ENCODE data around the gene FRG2. TPM values are rescaled to one million over a fixed set of nuclear protein-coding genes. Genes with fewer than 3 reads are reported as not detected.
"Not testable (repeated sequence)": the region's sequence is repeated elsewhere in the genome, so short reads cannot be mapped to it uniquely, and the experiment has no call there.

Gene FRG2
- total RNA-seq, 1 donor from 2014 or later = not detected

DNA sequence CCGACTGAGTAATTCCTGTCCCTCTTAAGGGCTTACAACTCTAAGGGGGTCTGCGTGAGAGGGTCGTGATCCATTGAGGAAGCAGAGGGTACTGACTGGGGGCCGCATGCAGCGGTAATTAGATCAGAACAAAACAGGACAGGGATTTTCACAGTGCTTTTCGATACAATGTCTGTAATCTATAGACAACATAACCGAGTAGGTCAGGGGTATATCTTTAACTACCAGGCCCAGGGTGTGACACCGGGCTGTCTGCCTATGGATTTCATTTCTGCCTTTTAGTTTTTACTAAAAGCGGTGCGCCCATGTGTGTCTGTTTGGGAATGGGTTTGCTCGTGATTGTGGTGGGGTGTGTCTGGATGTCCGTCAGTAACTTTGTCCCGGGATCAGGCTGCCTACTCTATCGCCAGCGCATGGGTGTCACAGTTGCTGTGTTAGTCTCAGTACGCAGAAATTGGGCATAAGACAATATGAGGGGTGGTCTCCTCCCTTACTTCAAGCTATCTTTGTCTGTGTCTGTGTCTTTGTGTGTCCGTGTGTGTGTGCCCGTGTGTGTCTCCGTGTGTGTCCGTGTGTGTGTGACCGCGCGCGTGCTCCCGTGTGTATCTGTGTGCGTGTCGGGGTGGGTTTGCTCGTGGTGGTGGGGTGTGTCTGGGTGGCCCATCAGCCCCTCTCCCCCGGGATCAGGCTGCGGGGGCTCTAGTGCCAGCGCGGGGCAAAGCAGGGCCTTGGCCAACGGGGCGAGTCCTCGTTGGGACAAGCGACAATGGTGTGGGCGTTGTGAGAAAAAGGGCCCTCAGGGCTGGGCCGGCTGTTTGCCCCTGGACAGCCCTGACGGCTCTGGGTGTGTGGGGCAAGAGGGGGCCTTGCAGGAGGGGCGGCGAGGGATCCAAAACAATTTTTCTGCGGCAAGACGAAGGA lies 10.4 kb downstream of the FRG2 start:
- ATAC-seq (no peak), DNase-seq (ENCODE audit: low spot score) (no peak)

DNA sequence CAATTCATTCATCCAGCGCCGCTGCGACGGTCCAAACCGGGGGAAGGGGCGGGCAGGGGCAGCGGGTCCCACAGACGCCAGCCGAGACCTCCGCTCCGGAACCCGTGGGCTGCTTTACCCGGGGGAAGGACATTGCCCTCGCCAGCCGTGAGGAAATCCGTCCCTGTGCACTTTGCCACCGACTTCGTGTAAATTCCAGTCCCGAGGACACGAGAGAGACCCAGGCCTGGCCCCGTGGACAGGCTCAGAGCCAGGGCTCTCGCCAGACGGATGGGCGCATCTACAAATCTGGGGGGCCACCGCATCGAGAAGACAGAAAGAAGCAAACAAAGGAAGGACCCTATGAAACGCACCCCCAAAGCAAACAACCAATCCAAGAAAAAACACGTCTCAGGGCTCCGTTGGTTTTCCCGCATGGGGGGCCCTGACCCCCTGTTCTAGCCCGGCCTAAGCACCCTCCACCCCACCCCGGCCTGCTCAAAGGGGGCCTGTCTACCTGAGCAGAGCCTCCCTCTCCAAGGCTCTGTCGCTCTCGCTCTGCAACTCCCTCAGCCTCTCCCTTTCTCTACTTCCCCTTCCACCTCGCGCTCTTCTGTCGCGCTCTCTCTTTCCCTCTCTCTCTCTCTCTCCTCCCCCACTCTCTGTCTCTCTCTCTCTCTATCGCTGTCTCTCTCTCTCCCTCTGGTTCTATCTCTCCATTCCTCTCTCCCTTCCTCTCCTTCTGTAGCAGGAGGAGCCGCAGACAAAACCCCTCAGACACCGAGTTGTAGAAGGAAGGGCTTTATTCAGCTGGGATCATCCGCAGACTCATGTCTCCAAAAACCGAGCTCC lies 11.3 kb downstream of the FRG2 start:
- ATAC-seq (no peak), DNase-seq (ENCODE audit: low spot score) (no peak)

DNA sequence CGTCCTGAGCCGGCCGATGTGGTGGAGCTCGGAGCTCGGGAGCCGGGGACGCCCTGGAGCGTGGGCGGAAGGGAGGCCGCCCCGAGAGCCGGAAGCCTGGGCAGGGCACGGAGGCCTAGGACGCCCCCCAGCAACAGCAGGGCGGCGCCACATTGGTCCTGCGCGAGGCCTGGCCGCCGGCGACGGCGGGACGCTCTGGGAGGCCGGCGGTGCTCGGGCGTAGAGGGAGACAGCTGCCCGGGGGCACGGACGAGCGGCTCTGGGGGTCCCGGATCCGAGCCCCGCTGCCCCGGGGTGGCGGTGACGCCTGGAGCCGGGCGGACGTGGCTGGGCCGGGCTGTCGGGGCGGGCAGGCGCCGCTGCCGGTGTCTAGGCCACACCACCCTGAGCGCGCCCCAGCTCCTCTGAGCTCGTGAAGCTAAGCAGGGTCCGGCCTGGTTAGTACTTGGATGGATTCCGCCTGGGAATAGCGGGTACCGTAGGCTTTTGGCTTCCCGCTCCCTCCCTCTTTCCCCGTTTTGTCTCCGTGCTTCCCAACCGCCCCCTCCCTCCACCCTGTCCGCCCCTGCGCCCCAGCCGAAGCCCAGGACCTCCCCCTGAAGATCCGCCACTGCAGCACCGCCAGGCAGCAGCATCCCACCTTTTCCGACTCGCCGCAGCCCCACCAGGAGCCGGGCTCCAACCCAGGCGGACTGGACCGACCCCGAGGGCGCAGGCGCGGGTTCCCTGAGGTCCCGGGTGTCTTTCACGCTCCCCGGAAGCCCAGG lies 12.1 kb downstream of the FRG2 start:
- no peak for ATAC-seq
- DNase-seq (ENCODE audit: low spot score) = no peak

DNA sequence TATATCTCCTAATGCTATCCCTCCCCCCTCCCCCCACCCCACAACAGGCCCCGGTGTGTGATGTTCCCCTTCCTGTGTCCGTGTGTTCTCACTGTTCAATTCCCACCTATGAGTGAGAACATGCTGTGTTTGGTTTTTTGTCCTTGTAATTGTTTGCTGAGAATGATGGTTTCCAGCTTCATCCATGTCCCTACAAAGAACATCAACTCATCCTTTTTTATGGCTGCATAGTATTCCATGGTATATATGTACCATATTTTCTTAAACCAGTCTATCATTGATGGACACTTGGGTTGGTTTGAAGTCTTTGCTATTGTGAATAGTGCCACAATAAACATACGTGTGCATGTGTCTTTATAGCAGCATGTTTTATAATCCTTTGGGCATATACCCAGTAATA lies 37.1 kb downstream of the FRG2 start:
- not testable (repeated sequence) for ATAC-seq; DNase-seq (ENCODE audit: low spot score)

DNA sequence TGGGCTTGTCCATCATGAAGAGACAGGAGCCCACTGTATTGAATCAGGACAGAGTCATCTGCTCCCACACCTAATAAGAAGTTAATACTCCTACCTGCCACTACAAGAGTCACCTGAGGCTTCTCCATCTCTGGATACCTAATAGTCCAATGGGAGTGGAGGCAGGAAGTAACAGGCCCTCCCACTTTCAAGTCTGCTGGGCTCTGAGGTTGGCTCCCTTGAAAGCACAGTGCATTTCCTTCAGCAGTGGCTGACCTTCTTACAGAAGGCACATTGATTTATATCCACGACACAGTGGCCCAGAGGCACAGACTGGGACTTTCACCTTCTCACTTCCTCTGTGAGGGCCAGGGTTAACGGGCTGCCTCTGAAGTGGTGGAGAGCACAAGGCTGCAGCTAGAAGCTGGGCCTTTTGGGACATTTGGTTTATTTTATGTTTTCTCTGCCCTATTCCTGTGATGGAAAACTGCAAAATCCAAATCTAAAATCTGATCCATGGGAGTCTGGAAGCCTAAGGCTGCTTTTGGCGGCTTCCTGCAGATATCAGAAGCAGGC lies 38.1 kb downstream of the FRG2 start:
- DNase-seq (ENCODE audit: low spot score) (no peak), ATAC-seq (no peak)

DNA sequence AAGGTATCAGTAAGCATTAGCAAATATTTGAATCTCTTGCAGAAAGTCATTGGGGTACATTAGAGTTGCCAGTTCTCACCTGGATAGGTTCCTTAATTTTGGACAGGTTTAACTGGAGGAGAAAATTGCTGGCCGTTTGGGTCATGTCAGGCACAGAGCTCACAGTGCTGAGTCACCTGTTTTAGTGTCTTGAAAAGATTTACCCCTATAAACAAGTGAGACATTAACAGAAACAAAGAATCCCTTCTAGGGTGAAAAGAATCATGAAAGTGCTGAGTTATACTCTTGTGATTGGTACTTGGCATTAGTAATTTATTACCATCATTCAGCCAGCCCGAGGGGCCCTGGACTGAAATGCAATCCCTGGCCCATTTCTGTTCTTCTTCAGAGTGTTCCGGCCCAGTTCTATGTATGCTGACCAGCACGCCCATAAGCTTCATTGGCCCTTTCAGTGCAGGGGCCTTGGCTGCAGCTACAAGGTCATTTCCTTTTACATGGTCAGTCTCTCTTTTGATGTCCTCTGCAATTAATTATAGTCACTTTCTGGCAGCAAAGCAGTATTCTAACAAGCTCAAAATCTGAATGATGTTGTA lies 41.3 kb downstream of the FRG2 start:
- ATAC-seq = not testable (repeated sequence)

DNA sequence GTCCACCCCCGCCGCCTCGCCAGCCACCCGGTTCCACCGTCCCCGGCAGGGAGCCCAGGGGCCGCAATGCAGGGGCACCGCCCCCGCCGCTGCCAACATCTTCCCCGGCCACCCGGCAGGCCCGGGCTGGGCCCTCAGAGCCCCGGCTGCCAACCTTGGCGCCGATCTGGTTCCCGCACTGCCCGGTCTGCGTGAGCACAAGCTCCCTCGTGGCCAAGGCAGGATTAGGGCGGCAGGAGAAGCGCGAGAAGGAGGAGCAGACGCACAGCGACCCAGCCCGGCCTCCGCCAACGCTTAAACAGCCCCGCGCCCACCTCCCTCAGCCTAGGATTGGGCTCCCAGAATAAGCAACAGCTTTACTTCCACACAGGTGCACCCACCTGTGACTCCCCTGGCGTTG lies 42.4 kb downstream of the FRG2 start:
- not testable (repeated sequence) for DNase-seq (ENCODE audit: low spot score); ATAC-seq

More for the DNA sequence above, 41.3 kb downstream of the FRG2 start:
- DNase-seq (ENCODE audit: low spot score) = not testable (repeated sequence)

DNA sequence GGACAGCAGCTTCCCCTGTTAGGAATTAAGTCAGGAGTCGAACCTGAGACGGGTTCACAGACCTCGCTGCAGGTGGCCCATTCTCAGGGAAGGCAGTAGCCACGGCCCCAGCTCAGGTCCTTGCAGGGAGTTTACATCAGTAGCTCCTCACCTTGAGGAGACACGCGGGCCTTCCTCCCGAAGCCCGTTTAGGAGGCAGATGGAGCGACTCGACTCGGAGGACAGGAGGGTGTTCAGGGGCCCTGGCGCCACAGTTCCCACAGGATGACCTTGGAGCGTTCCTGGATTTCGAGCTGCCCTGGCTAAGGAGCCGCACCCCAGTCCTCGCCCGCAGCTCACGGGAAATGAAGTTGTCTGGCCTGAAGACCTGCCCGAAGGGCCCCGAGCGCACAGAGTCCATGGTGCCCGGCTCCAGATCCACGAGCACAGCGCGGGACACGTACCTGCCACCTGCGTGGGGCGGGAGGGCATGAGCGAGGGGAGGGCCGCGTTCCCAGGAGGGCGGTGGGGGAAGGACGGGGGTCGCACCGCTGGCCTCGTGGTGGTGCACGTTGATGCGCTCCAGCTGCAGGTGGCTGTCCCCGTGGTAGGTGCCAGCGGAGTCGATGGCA lies 43.0 kb downstream of the FRG2 start:
- not testable (repeated sequence) for ATAC-seq; DNase-seq (ENCODE audit: low spot score)

DNA sequence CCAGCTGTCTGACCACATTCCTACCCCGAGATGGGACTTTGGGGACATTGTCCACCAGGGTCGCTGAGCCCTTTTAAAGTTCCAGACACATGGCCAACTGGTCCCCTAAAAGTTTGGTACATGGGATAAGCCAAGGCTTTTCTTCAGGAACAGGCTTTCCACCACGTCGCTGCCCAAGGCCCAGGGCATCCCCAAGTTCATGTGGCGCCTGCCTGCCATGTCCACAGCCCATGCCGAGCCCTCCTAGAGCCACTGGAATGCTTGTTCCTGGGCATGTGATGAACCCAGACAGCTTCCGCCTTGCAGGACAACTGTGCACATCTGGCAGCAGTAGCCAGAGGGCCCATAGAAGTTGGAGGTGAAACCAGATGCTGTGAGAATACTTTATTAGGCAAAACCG lies 45.1 kb downstream of the FRG2 start:
- DNase-seq (ENCODE audit: low spot score) (no peak), ATAC-seq (no peak)

DNA sequence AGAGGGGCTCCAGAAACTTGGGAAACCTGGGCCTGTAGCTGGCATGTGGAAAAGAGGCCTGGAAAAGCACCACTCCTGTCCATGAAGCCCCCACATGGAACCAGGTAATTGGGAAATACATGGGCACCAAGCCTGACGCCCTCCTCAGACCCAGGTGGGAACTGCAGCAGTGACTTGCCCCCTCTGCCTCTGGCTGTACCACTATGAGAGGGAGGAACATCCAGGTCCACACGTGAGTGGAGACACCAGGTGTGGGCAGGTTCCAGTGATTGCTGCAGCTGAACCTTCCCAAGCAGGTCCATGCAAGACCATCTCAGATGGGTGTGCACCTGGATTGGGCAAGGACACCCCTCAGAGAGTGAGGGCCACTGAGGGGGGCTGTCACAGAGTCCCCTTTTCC lies 46.8 kb downstream of the FRG2 start:
- ATAC-seq; DNase-seq (ENCODE audit: low spot score): not testable (repeated sequence)

DNA sequence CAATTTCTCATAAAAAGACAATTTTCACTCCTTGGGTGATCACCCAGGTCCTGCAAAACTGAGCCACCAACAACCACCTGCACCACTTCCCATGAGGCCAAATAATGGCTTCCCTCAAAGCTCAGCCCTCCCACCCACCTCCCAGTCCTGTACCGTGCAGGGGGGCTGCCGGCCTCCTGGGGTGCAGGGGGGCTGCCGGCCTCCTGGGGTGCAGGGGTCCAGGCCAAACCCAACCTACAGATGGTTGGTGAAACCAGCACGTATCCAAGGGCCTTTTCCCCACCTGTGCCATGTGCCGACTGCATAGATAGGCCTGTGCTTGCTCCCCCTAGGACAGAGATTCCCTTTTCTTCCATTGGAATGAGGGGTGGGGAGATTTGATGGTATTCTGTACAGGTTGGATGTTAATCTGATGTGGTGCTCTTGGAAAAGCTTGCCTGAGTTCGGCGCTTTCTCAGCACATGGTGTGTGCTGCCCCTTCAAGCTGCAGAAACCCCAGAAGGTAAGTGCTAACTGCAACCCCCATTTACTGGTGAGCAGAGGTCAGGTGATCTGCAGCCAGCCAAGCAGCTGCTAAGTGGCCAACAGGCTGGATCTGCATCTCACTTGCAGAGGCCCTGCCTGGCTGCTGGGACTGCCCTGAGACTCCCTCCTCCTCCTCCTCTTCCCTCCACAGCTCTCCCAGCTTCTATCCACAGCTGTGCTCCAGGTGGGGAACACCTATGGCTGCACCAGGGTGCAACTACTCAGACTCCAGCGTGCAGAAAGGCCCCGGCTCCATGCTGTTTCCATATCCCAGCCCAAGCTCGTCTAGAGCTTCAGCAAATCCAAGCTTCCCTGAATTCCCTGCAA lies 47.6 kb downstream of the FRG2 start:
- DNase-seq (ENCODE audit: low spot score) (no peak), ATAC-seq (no peak)

Other genes with a start within 250 kb of the FRG2 start
- gene FRG1, start 86.4 kb downstream of the FRG2 start, total RNA-seq = 11.8 TPM
- not detected for gene DBET, start 37.2 kb upstream of the FRG2 start, total RNA-seq
- gene DUX4, start 146.5 kb upstream of the FRG2 start, total RNA-seq = not detected

Data from left lobe of liver (tissue), 2 donors.